ENCODE results near the gene DDX54. TPM values are rescaled to one million over a fixed set of nuclear protein-coding genes. Genes with fewer than 3 reads are reported as not detected.

DDX54 gene
- total RNA-seq, 4 donors from 2014 or later: 29.1 to 59.6 (median 52.7) TPM

DNA sequence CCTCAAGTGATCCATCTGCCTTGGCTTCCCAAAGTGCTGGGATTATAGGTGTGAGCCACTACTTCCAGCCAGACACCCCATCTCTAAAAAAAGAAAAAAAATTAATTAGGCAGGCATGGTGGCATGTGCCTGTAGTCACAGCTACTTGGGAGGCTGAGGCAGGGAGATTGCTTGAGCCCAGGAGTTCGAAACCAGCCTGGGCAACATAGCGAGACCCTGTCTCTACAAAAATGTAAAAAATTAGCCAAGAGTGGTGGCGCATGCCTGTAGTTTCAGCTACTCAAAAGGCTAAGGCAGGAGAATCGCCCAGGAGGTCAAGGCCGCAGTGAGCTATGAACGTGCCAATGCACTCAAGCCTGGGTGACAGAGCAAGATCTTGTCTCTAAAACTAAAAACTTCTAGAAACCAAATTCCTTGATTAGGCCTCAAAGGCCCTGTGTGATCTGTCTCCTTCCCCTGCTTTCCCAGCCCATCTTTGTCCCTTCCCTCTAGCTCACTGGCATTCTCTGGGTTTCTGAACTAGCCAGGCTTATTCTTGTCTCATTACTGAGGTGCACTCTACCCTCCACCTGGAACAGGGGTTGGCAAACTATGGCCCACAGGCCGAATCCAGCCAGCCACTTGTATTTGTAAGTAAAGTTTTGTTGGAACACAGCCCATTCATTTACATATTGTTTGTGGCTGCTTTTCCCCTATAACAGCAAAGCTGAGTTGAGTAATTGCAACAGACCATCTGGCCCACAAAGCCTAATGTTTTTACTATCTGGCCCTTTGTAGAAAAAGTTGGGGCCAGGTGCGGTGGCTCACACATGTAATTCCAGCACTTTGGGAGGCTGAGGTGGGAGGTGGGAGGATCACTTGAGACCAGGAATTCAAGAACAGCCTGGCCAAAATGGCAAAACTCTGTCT lies 18.8 kb upstream of the DDX54 start:
- no peaks in the 10 kb centered on the region for H3K9me3 ChIP-seq
- H3K4me3 ChIP-seq: no peak overlapping the region
- no peak overlapping the region for H3K27ac ChIP-seq (replicated peaks in 1 of 4)
- no peaks in the 10 kb centered on the region for H3K36me3 ChIP-seq
- TF ChIP-seq EP300 (IDR thresholded peaks at IDR 0.05) (no peak), POLR2AphosphoS5 (IDR thresholded peaks at IDR 0.05) (no peak), POLR2A (IDR thresholded peaks at IDR 0.05; ENCODE audit: low read depth) (no peak)
- TF ChIP-seq, protein P1, sequence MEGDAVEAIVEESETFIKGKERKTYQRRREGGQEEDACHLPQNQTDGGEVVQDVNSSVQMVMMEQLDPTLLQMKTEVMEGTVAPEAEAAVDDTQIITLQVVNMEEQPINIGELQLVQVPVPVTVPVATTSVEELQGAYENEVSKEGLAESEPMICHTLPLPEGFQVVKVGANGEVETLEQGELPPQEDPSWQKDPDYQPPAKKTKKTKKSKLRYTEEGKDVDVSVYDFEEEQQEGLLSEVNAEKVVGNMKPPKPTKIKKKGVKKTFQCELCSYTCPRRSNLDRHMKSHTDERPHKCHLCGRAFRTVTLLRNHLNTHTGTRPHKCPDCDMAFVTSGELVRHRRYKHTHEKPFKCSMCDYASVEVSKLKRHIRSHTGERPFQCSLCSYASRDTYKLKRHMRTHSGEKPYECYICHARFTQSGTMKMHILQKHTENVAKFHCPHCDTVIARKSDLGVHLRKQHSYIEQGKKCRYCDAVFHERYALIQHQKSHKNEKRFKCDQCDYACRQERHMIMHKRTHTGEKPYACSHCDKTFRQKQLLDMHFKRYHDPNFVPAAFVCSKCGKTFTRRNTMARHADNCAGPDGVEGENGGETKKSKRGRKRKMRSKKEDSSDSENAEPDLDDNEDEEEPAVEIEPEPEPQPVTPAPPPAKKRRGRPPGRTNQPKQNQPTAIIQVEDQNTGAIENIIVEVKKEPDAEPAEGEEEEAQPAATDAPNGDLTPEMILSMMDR (IDR thresholded peaks at IDR 0.05): no peak
- H3K4me1 ChIP-seq: peaks cover 0 to 7% (median 3%) of the 10 kb centered on the region in 4 donors
- no peak for DNase-seq (ENCODE audit: extremely low spot score)
- WGBS: 91% methylated on average over 8 of the region's 8 CpGs
- no peaks in the 10 kb centered on the region for H3K27me3 ChIP-seq
- intact Hi-C loops (cut with DNase I): loop anchor here (10.0 kb wide), 1 partner anchor 221 kb away; the partner anchor contains the start of gene SDSL

DNA sequence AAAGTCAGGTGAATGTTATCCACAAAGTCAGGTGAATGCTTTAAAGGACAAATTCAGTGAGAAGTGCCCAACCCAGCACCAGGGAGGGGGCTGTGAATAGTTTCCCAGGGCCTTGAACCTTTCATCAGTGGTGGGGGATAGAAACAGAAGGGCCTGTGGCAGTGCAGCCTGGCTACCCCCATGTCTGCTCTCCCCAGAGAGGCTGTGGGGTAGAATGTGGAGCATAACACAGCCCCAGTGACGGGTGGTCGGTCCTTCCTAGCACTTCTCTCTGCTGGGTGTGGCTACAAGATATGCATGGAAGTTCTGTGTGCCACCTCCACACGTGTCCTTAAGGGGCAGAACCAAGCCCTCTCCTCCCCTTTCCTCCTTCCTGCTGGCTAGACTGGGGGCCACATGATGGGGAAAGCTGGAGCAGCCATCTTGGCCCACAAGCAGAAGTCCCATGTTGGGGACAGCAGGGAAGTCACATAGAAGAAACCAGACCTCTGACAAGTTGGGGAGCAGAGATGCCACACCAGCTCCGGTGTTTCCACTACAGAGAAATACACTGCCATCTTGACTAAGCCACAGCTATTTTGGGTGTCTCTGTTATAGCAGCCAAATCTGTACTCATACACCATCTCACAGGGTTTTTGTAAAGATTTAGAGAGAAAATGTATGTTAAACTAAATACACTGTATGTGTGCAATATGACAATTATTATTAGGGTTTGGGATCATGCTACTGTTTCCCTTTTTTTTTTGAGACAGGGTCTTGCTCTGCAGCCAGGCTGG lies 17.2 kb upstream of the DDX54 start:
- H3K9me3 ChIP-seq: no peaks in the 10 kb centered on the region
- WGBS: 96% methylated on average over 4 of the region's 4 CpGs
- intact Hi-C loops (cut with DNase I): loop anchor here (10.0 kb wide), 1 partner anchor 222 kb away; the partner anchor contains the start of gene SDSL
- no peak overlapping the region for H3K27ac ChIP-seq (replicated peaks in 1 of 4)
- no peaks in the 10 kb centered on the region for H3K36me3 ChIP-seq
- peaks cover 0 to 2% (median 0%) of the 10 kb centered on the region in 4 donors for H3K4me1 ChIP-seq
- no peak for TF ChIP-seq POLR2AphosphoS5 (IDR thresholded peaks at IDR 0.05)
- no peak for TF ChIP-seq POLR2A (IDR thresholded peaks at IDR 0.05; ENCODE audit: low read depth)
- TF ChIP-seq, protein P1 (IDR thresholded peaks at IDR 0.05): no peak
- TF ChIP-seq EP300 (IDR thresholded peaks at IDR 0.05): no peak
- no peak for DNase-seq (ENCODE audit: extremely low spot score)
- no peaks in the 10 kb centered on the region for H3K27me3 ChIP-seq
- H3K4me3 ChIP-seq: no peak overlapping the region

DNA sequence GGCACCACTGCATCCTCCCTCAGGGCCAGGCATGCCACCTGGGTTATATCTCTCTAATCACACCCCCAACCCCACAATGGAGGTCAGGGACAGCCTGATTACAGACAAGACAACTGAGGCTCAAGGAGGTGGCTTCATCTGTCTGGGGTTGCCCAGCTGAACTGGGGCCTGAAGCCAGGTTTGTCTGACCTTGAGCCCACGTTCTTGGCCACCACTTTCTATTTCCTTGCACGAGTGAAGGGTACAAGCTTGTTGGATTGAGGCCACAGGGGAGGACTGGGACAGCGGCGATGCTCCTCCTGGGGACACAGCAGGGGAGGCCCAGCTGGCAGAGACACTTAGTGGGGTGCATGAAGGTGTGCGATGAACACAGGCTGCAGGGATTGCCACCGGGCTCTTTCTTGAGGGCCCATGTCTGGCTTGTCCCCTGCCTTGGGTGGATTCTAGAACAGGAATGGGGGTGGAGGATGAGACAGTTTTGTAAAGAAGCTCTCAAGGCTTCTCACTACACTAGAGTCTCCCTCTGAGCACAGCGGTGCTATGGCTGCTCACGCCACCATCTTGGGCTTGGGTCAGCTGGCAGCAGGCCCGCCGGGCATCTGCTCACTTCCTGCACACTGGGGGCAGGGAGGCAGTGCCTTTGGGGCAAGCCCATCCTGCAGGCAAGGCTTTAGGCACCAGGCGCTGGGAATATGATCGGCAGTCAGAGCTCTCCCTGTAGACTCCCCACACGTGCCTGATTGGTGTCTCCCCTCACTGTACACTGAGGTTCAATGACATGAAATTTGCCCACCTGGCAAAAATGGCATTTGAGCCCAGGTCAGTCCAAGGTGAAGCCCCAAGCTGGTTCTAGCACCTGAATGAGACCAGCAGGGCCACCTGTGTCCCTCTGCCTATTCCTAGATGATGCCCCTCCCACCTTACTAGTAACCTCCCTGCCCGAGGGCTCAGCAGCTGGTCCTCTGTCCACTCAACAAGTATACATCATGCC lies 16.2 kb upstream of the DDX54 start:
- H3K9me3 ChIP-seq: no peaks in the 10 kb centered on the region
- WGBS: 96% methylated on average over 10 of the region's 14 CpGs
- H3K27me3 ChIP-seq: no peaks in the 10 kb centered on the region
- TF ChIP-seq EP300 (IDR thresholded peaks at IDR 0.05): no peak
- TF ChIP-seq, protein P1 (IDR thresholded peaks at IDR 0.05): no peak
- TF ChIP-seq POLR2AphosphoS5 (IDR thresholded peaks at IDR 0.05): no peak
- no peak for TF ChIP-seq POLR2A (IDR thresholded peaks at IDR 0.05; ENCODE audit: low read depth)
- no peak for DNase-seq (ENCODE audit: extremely low spot score)
- intact Hi-C loops (cut with DNase I): loop anchor here (10.0 kb wide), 1 partner anchor 223 kb away; the partner anchor contains the start of gene SDSL
- H3K27ac ChIP-seq (replicated peaks in 1 of 4): no peak overlapping the region
- H3K4me1 ChIP-seq: peaks cover 0 to 3% (median 0%) of the 10 kb centered on the region in 4 donors
- H3K36me3 ChIP-seq: no peaks in the 10 kb centered on the region
- no peak overlapping the region for H3K4me3 ChIP-seq
